Transverse colon (tissue), 4 donors: ENCODE data around the gene DHCR24. TPM values are rescaled to one million over a fixed set of nuclear protein-coding genes. Genes with fewer than 3 reads are reported as not detected.

Experiments used
- DNase-seq: peaks from one replicate; pipeline ENCODE4 v3.0.0-alpha.2; 2019
- H3K27ac ChIP-seq, 4 donors: fragments of 200-600 bp; sonication (generic); 2 replicates each; pipeline ENCODE4 v1.5.1; 2016 to 2018; ENCODE audit warnings: inconsistent platforms in 4 of 4
- H3K27me3 ChIP-seq: fragments of 200-600 bp; sonication (generic); 2 replicates; pipeline ENCODE4 v1.5.1; 2017; ENCODE audit warnings: inconsistent platforms
- H3K36me3 ChIP-seq, 4 donors: fragments of 200-600 bp; sonication (generic); 2 replicates each; pipeline ENCODE4 v1.5.1; 2017 to 2019; ENCODE audit warnings: inconsistent platforms in 4 of 4
- H3K4me1 ChIP-seq, 4 donors: fragments of 200-600 bp; sonication (generic); 2 replicates each; pipeline ENCODE4 v1.5.1; 2017 to 2020; ENCODE audit warnings: inconsistent platforms in 4 of 4
- H3K4me3 ChIP-seq, 4 donors: fragments of 200-600 bp; sonication (generic); 1 replicate in 1 of 4; 2 replicates in 3 of 4; pipeline versions ENCODE4 v1.5.1 to v1.6.1; 2017 to 2019; ENCODE audit warnings: inconsistent platforms in 4 of 4
- H3K9me3 ChIP-seq, 2 donors: fragments of 200-600 bp; sonication (generic); 2 replicates each; pipeline ENCODE4 v1.5.1; 2017 to 2019; ENCODE audit warnings: inconsistent platforms in 2 of 2
- CTCF ChIP-seq, 5 experiments: fragments of 200-600 bp in 3 of 5; fragments of 450-650 bp in 2 of 5; sonication (generic) in 3 of 5; IDR thresholded peaks; 1 replicate in 2 of 5; 2 replicates in 3 of 5; pipeline ENCODE4 v1.5.1; 2016 to 2017; ENCODE audit warnings: antibody characterized with exemption in 5 of 5, inconsistent platforms in 3 of 5, mild to moderate bottlenecking in 2 of 5, moderate library complexity in 1 of 5
- EP300 ChIP-seq: sonication (generic); formaldehyde crosslinking; IDR thresholded peaks from one replicate; pipeline ENCODE4 v1.6.1; 2017; ENCODE audit warnings: antibody characterized with exemption, low read depth
- POLR2A ChIP-seq: fragments of 450-650 bp; IDR thresholded peaks from one replicate; pipeline ENCODE4 v1.6.1; 2016; ENCODE audit warnings: antibody characterized with exemption, mild to moderate bottlenecking, moderate library complexity
- POLR2AphosphoS5 ChIP-seq, 3 donors: sonication (generic); formaldehyde crosslinking; IDR thresholded peaks; one replicate each; pipeline ENCODE4 v1.6.1; 2016; ENCODE audit warnings: antibody characterized with exemption in 3 of 3
- WGBS, 2 donors: methylation state at CpG; one replicate each; pipeline ENCODE4 v1.1.5; 2018; ENCODE audit warnings: low coverage in 1 of 2; 5-methylcytosine and 5-hydroxymethylcytosine counted together
- in situ Hi-C, 4 donors: fragments of 200-750 bp; cut with MboI; loops; one replicate each; pipeline versions ENCODE4 v1.15.0 to v1.15.1; 2017; ENCODE audit warnings: low sequenced_read_pairs in 3 of 4, low pct_ligation_motif_present in 1 of 4, low pct_unique_long_range_greater_than_20kb in 1 of 4
- intact Hi-C: fragments of 100-400 bp; cut with DNase I; formaldehyde crosslinking; loops from one replicate; pipeline ENCODE4 v1.15.1; 2023; ENCODE audit warnings: low total_unique reads
- total RNA-seq, 4 donors: library from RNA; depleted of rRNA; stranded (reverse); fragments of >200 nt; gene quantifications; one replicate each; pipeline ENCODE4 v1.1.0, GENCODE V29; 2016

Gene DHCR24
- total RNA-seq, 4 donors from 2014 or later: 71.5 to 222 (median 137) TPM

- H3K4me3 ChIP-seq: no peak overlapping the region
- H3K9me3 ChIP-seq: no peaks in the 10 kb centered on the region
- 33 to 47% methylated on average over 2 to 5 of the region's 6 CpGs for WGBS, 2 donors
- in situ Hi-C loops: loop anchor here in 2 of 4 donors (10.0 to 25.0 kb wide), 2 partner anchors 130 to 742 kb away; partner anchors contain the start of genes TCEANC2 (in 1 of the 2) and TMEM59 (in 1 of the 2)
- DNase-seq: peak; percentile 44
- intact Hi-C loops: no loop called here
- H3K27ac ChIP-seq: peak overlapping the region in 3 of 4 donors; percentile 46 to 65 (median 64)
- no peak for TF ChIP-seq POLR2AphosphoS5 (IDR thresholded peaks at IDR 0.05)
- TF ChIP-seq POLR2A: no peak
- no peak for TF ChIP-seq EP300
- TF ChIP-seq CTCF (IDR thresholded peaks at IDR 0.05): no peak
- peaks cover 0 to 38% (median 30%) of the 10 kb centered on the region in 4 donors for H3K4me1 ChIP-seq
- H3K36me3 ChIP-seq: no peaks in the 10 kb centered on the region
- no peaks in the 10 kb centered on the region for H3K27me3 ChIP-seq
These were observed 82.4 kb downstream of the DHCR24 start for GRCh38 chr1:54804471-54805132.

- peak overlapping the region; percentile 20 to 65 (median 55) for H3K27ac ChIP-seq
- intact Hi-C loops: no loop called here
These were observed 83.1 kb downstream of the DHCR24 start for GRCh38 chr1:54803761-54804470.

GRCh38 chr1:54800899-54801759, 85.9 kb downstream of the DHCR24 start, which contains the start of gene TTC22:
Gene TTC22, minus strand, starts transcription at chr1:54801323. Its CDS starts 160 bp downstream, at chr1:54801163.
- WGBS, 2 donors: 4% methylated on average over 32 of the region's 58 CpGs; no CpG with 5 or more reads in 1 of the 2 donors
- Histone ChIP-seq H3K9me3 (no peaks in the 10 kb centered on the region), H3K4me1 (peaks cover 0 to 65% (median 57%) of the 10 kb centered on the region in 4 donors), H3K27me3 (no peaks in the 10 kb centered on the region), H3K27ac (peak within 1 kb of the TSS; percentile 79 to 90 (median 88)), H3K36me3 (no peaks in the 10 kb centered on the region), H3K4me3 (peak within 1 kb of the TSS; percentile 41 to 59 (median 50))
- intact Hi-C loops (no loop called here), in situ Hi-C loops (loop anchor here in 2 of 4 donors (10.0 to 25.0 kb wide), 2 partner anchors 126 to 739 kb away; partner anchors contain the start of genes TCEANC2 (in 1 of the 2) and TMEM59 (in 1 of the 2))
- TF ChIP-seq EP300: no peak
- peak; percentile 42 to 91 (median 66) for TF ChIP-seq CTCF (IDR thresholded peaks at IDR 0.05)
- TF ChIP-seq POLR2AphosphoS5 (IDR thresholded peaks at IDR 0.05): peak in 2 of 3 donors; percentile 66 to 67
- peak; percentile 83 for TF ChIP-seq POLR2A
- peak; percentile 88 for DNase-seq

More at GRCh38 chr1:54803761-54804470, 83.1 kb downstream of the DHCR24 start:
- no peak for TF ChIP-seq CTCF (IDR thresholded peaks at IDR 0.05)
- peak in 2 of 3 donors; percentile 17 to 45 for TF ChIP-seq POLR2AphosphoS5 (IDR thresholded peaks at IDR 0.05)
- no peaks in the 10 kb centered on the region for H3K9me3 ChIP-seq
- peak; percentile 59 for DNase-seq
- H3K27me3 ChIP-seq: no peaks in the 10 kb centered on the region
- in situ Hi-C loops: loop anchor here in 2 of 4 donors (10.0 to 25.0 kb wide), 2 partner anchors 129 to 742 kb away; partner anchors contain the start of genes TCEANC2 (in 1 of the 2) and TMEM59 (in 1 of the 2)
- peaks cover 0 to 45% (median 36%) of the 10 kb centered on the region in 4 donors for H3K4me1 ChIP-seq
- no peak overlapping the region for H3K4me3 ChIP-seq
- WGBS, 2 donors: 64% methylated on average over 4 of the region's 4 CpGs; no CpG with 5 or more reads in 1 of the 2 donors
- H3K36me3 ChIP-seq: no peaks in the 10 kb centered on the region
